ENCODE data around the gene KPNA6. TPM values are rescaled to one million over a fixed set of nuclear protein-coding genes. Genes with fewer than 3 reads are reported as not detected.

KPNA6 gene
- total and polyA plus RNA-seq, 2 donors (not counting 3 experiments of a cell fraction or from before 2014, with no cell fraction given) = 22.1 to 85.6 TPM

DNA sequence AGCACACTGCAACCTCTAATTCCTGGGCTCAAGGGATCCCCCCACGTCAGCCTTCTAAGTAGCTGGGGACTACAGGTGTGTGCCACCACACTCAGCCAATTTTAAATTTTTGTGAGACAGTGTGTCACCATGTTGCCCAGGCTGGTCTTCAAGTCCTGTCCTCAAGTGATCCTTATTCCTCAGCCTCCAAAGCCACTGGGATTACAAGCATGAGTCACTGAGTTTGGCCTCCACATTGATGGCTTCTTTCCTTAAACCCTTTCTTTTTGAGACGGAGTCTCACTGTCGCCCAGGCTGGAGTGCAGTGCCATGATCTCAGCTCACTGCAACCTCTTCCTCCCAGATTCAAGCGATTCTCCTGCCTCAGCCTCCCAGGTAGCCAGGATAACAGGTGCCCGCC, 7.6 kb downstream of the KPNA6 start:
- no TSS peak for BruUV-seq (replicated peaks)
- POLR2A ChIA-PET = no interaction called here
- CTCF ChIA-PET = interaction anchor here (1.5 to 1.6 kb wide), 2 partner anchors 12 to 42 kb away, joined by 3 to 4 read pairs; partner anchors contain the start of gene TMEM39B

DNA sequence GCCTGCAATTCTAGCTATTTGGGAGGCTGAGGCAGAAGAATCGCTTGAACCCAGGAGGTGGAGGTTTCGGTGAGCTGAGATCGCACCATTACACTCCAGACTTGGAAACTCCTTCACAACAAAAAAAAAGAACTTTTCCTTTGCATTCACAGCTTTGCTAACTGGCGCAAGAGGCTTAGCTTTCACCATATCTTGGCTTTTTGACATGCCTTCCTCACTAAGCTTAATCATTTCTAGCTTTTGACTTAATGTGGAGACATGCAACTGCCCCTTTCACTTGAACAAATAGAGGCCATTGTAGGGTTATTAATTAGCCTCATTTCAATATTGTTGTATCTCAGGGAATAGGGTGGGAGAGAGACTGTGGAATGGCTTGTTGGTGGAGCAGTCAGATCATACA, 8.7 kb downstream of the KPNA6 start:
- H3K79me2 ChIP-seq (ENCODE audit: control insufficient read depth, insufficient read depth, low read length) = peaks cover 91% of the 10 kb centered on the region
- H3K27me3 ChIP-seq (ENCODE audit: control insufficient read depth in 2 of 2, insufficient read depth in 2 of 2, low read length in 2 of 2) = no peaks in the 10 kb centered on the region
- BruUV-seq (replicated peaks) = no TSS peak
- H3K9me3 ChIP-seq (replicated peaks; ENCODE audit: control insufficient read depth, insufficient read depth, low read length) = no peaks in the 10 kb centered on the region
- ChIA-PET CTCF (interaction anchor here (0.6 to 1.5 kb wide), 6 partner anchors 9 to 56 kb away, joined by 3 to 5 read pairs (median 3); partner anchors contain the start of gene KPNA6), POLR2A (interaction anchor here (0.9 kb wide), 1 partner anchor 8 kb away, joined by 3 read pairs; the partner anchor contains the start of gene KPNA6)
- H4K20me1 ChIP-seq (replicated peaks; ENCODE audit: control insufficient read depth, extremely low read depth, insufficient read depth, low read length) = peaks cover 3% of the 10 kb centered on the region
- no peak for TF ChIP-seq POLR2AphosphoS5 (IDR thresholded peaks at IDR 0.05; ENCODE audit: insufficient read depth, low read depth, low read length)
- no peak overlapping the region for H2AFZ ChIP-seq (ENCODE audit: low read depth, low read length)
- no peak overlapping the region for H3K9ac ChIP-seq (replicated peaks; ENCODE audit: extremely low read depth, insufficient read depth, low read length)
- intact Hi-C loops (cut with micrococcal nuclease) (loop anchor here (2.0 kb wide), 1 partner anchor 62 kb away; the partner anchor contains the start of gene TXLNA), dilution Hi-C loops (cut with MboI; ENCODE audit: extremely low pct_ligation_motif_present, low sequenced_read_pairs) (no loop called here)
- H3K27ac ChIP-seq (ENCODE audit: insufficient read depth, low read depth, low read length) = no peak overlapping the region
- no peak overlapping the region for H3K4me3 ChIP-seq (replicated peaks in 1 of 3; ENCODE audit: insufficient read depth in 1 of 3, low read depth in 1 of 3, low read length in 3 of 3)
- peaks cover 0 to 2% of the 10 kb centered on the region in 2 experiments for H3K36me3 ChIP-seq (ENCODE audit: control insufficient read depth in 2 of 2, extremely low read depth in 1 of 2, insufficient read depth in 2 of 2, low read length in 2 of 2)
- no peak overlapping the region for H3K4me2 ChIP-seq (ENCODE audit: insufficient read depth, low read length)
- FAIRE-seq = no peak
- H3K4me1 ChIP-seq (ENCODE audit: control insufficient read depth, extremely low read depth, insufficient read depth, low read length) = peaks cover 4% of the 10 kb centered on the region
- no peak for DNase-seq (ENCODE audit: low read depth, low spot score)
- no peaks in the 10 kb centered on the region for H3K9me1 ChIP-seq (replicated peaks; ENCODE audit: control insufficient read depth, extremely low read depth, insufficient read depth, low read length)

More for the DNA sequence above, 7.6 kb downstream of the KPNA6 start:
- H3K9ac ChIP-seq (replicated peaks; ENCODE audit: extremely low read depth, insufficient read depth, low read length) = no peak overlapping the region
- H3K9me3 ChIP-seq (replicated peaks; ENCODE audit: control insufficient read depth, insufficient read depth, low read length) = no peaks in the 10 kb centered on the region
- H3K4me2 ChIP-seq (ENCODE audit: insufficient read depth, low read length) = no peak overlapping the region
- no peaks in the 10 kb centered on the region for H3K27me3 ChIP-seq (ENCODE audit: control insufficient read depth in 2 of 2, insufficient read depth in 2 of 2, low read length in 2 of 2)
- H2AFZ ChIP-seq (ENCODE audit: low read depth, low read length) = no peak overlapping the region
- H4K20me1 ChIP-seq (replicated peaks; ENCODE audit: control insufficient read depth, extremely low read depth, insufficient read depth, low read length) = peaks cover 3% of the 10 kb centered on the region
- FAIRE-seq (peak; percentile 55), DNase-seq (ENCODE audit: low read depth, low spot score) (no peak)
- no peaks in the 10 kb centered on the region for H3K9me1 ChIP-seq (replicated peaks; ENCODE audit: control insufficient read depth, extremely low read depth, insufficient read depth, low read length)
- dilution Hi-C loops (cut with MboI; ENCODE audit: extremely low pct_ligation_motif_present, low sequenced_read_pairs) = no loop called here
- H3K4me3 ChIP-seq (replicated peaks in 1 of 3; ENCODE audit: insufficient read depth in 1 of 3, low read depth in 1 of 3, low read length in 3 of 3) = no peak overlapping the region
- H3K36me3 ChIP-seq (ENCODE audit: control insufficient read depth in 2 of 2, extremely low read depth in 1 of 2, insufficient read depth in 2 of 2, low read length in 2 of 2) = peaks cover 0 to 2% of the 10 kb centered on the region in 2 experiments
- no peak for TF ChIP-seq JUN (IDR thresholded peaks at IDR 0.05; ENCODE audit: borderline replicate concordance, insufficient read depth, insufficient read length, low read depth)
- no peak for TF ChIP-seq POLR2AphosphoS5 (IDR thresholded peaks at IDR 0.05; ENCODE audit: insufficient read depth, low read depth, low read length)
- TF ChIP-seq, protein P1, sequence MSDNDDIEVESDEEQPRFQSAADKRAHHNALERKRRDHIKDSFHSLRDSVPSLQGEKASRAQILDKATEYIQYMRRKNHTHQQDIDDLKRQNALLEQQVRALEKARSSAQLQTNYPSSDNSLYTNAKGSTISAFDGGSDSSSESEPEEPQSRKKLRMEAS (IDR thresholded peaks at IDR 0.05; ENCODE audit: insufficient read depth, insufficient read length) = no peak
- TF ChIP-seq FOS (IDR thresholded peaks at IDR 0.05; ENCODE audit: borderline replicate concordance, insufficient read depth, low read length) = no peak
- no peak overlapping the region for H3K27ac ChIP-seq (ENCODE audit: insufficient read depth, low read depth, low read length)
- intact Hi-C loops (cut with micrococcal nuclease) = no loop called here
- H3K4me1 ChIP-seq (ENCODE audit: control insufficient read depth, extremely low read depth, insufficient read depth, low read length) = peaks cover 4% of the 10 kb centered on the region
- H3K79me2 ChIP-seq (ENCODE audit: control insufficient read depth, insufficient read depth, low read length) = peaks cover 91% of the 10 kb centered on the region

Data from endothelial cell of umbilical vein (primary cell).